Thyroid gland (tissue), 4 donors: ENCODE results near the gene NISCH.
A peak's percentile ranks its signal among the peaks of the same experiment; 100 is the strongest.

Experiments used
- CTCF ChIP-seq, 6 experiments: fragments of 200-600 bp in 3 of 6; fragments of 450-650 bp in 3 of 6; sonication (generic) in 3 of 6; IDR thresholded peaks; one replicate each; pipeline ENCODE4 v1.5.1; 2016 to 2019; ENCODE audit warnings: antibody characterized with exemption in 6 of 6, mild to moderate bottlenecking in 2 of 6, inconsistent platforms in 1 of 6, moderate library complexity in 1 of 6
- POLR2A ChIP-seq, 2 donors: fragments of 450-650 bp; IDR thresholded peaks; one replicate each; pipeline ENCODE4 v1.6.1; 2017; ENCODE audit warnings: antibody characterized with exemption in 2 of 2, mild to moderate bottlenecking in 2 of 2, moderate library complexity in 1 of 2

GRCh38 chr3:52453496-52454249 lies 1.7 kb upstream of the NISCH start, which contains the start of gene TNNC1:
- TF ChIP-seq CTCF (IDR thresholded peaks at IDR 0.05) (no peak), POLR2A (IDR thresholded peaks at IDR 0.05) (peak in 1 of 2 donors; percentile 56)
